Measurements from ENCODE around the gene GALP.
"Not testable (repeated sequence)": the region's sequence is repeated elsewhere in the genome, so short reads cannot be mapped to it uniquely, and the experiment has no call there.

Gene GALP

DNA sequence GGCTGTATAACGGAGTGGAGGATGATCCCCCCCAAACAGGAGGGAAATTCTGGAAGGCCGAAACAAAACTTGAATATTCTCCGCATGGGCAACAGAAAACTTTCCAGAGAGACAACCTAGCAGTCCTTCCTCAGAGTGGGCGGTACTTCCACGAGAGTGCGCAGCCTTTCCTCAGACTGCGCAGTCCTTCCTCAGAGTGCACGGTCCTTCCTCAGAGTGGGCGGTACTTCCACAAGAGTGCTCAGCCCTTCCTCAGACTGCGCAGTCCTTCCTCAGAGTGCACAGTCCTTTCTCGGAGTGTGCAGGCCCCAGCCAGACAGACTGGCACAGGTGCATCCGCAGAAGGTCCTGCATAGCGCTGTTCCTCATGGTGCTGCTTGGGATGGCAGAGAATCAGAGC, 12.7 kb upstream of the GALP start:
- H3K4me3 ChIP-seq (ENCODE audit: low read depth in 1 of 2, low read length in 1 of 2), result no peak overlapping the region
- H3K9me3 ChIP-seq, result no peaks in the 10 kb centered on the region
- peaks cover 16% of the 10 kb centered on the region for H3K36me3 ChIP-seq
- peaks cover 29% of the 10 kb centered on the region for H3K27me3 ChIP-seq
- H3K27ac ChIP-seq, result no peak overlapping the region
- no peaks in the 10 kb centered on the region for H3K4me1 ChIP-seq (ENCODE audit: control insufficient read depth in 1 of 2, insufficient read depth in 1 of 2, low read depth in 1 of 2, low read length in 1 of 2)
- TF ChIP-seq, protein P1, sequence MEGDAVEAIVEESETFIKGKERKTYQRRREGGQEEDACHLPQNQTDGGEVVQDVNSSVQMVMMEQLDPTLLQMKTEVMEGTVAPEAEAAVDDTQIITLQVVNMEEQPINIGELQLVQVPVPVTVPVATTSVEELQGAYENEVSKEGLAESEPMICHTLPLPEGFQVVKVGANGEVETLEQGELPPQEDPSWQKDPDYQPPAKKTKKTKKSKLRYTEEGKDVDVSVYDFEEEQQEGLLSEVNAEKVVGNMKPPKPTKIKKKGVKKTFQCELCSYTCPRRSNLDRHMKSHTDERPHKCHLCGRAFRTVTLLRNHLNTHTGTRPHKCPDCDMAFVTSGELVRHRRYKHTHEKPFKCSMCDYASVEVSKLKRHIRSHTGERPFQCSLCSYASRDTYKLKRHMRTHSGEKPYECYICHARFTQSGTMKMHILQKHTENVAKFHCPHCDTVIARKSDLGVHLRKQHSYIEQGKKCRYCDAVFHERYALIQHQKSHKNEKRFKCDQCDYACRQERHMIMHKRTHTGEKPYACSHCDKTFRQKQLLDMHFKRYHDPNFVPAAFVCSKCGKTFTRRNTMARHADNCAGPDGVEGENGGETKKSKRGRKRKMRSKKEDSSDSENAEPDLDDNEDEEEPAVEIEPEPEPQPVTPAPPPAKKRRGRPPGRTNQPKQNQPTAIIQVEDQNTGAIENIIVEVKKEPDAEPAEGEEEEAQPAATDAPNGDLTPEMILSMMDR (IDR thresholded peaks at IDR 0.05), result no peak

DNA sequence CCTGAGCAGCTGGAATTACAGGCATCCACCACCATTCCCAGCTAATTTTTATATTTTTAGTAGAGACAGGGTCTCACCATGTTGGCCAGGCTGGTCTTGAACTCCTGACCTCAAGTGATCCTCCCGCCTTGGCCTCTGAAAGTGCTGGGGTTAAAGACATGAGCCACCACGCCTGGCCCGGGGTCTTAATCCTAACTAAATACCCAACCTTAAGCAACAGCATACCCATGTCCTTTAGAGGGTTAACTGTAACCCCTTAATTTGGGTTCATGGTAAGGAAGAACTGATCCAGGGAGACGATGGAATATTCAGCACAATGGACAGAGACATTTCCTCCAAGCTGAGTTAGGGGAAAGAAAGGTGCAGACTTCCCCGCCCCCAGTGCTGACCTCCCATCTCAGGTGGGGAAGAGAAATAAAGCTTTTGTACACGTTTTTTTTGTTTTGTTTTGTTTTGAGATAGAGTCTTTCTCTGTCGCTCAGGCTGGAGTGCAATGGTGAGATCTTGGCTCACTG, 8.7 kb upstream of the GALP start:
- Histone ChIP-seq H3K36me3 (no peaks in the 10 kb centered on the region), H3K9me3 (no peaks in the 10 kb centered on the region), H3K27ac (no peak overlapping the region), H3K4me3 (ENCODE audit: low read depth in 1 of 2, low read length in 1 of 2) (no peak overlapping the region), H3K27me3 (peaks cover 36% of the 10 kb centered on the region), H3K4me1 (ENCODE audit: control insufficient read depth in 1 of 2, insufficient read depth in 1 of 2, low read depth in 1 of 2, low read length in 1 of 2) (peaks cover 4 to 6% of the 10 kb centered on the region in 2 experiments)
- TF ChIP-seq, protein P1 (IDR thresholded peaks at IDR 0.05), result no peak

DNA sequence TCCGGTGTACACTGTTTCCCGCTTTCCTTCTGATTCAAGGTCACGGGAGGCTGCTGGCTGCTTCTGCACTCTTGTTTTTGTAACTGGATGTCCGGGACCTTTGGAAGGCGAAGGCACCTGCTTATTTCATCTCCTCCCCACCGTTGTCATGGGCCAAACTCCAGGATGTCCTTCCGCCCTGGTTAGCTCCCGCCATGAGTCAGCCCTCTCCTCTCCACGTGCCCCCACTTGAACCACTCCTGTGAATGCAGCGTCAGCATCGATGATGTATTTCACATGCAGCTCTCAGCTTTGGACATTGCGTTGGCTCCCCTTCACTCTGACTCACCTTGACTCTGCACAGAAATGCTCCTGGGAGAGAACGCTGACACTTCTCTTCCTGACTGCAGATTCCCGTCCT, 5.5 kb upstream of the GALP start:
- Histone ChIP-seq H3K4me3 (ENCODE audit: low read depth in 1 of 2, low read length in 1 of 2) (no peak overlapping the region), H3K27ac (no peak overlapping the region), H3K27me3 (peaks cover 13% of the 10 kb centered on the region), H3K36me3 (no peaks in the 10 kb centered on the region), H3K9me3 (no peaks in the 10 kb centered on the region), H3K4me1 (ENCODE audit: control insufficient read depth in 1 of 2, insufficient read depth in 1 of 2, low read depth in 1 of 2, low read length in 1 of 2) (peaks cover 8 to 14% of the 10 kb centered on the region in 2 experiments)
- TF ChIP-seq, protein P1 (IDR thresholded peaks at IDR 0.05), result no peak

DNA sequence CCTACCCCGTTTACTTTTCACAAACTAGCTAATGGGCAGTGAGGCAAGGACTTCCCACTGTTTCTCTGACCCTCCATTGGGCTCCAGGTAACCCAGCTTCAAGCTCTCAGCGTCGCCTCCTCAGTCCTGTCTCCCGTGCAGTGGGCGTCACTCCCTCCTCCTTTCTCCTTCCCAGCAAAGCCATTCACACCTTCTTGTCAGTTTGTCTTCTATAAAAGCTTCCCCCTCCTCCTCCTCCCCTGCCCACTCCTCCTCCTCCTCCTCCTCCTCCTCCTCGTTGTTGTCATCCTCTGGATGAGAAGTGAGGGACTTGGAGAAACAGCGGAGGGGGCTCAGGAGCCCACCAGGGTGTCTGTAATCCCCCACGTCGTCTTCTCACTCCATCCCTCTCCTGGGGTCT, 1.7 kb upstream of the GALP start:
- H3K27me3 ChIP-seq, result peaks cover 8% of the 10 kb centered on the region
- no peaks in the 10 kb centered on the region for H3K36me3 ChIP-seq
- H3K4me3 ChIP-seq (ENCODE audit: low read depth in 1 of 2, low read length in 1 of 2), result no peak overlapping the region
- H3K4me1 ChIP-seq (ENCODE audit: control insufficient read depth in 1 of 2, insufficient read depth in 1 of 2, low read depth in 1 of 2, low read length in 1 of 2), result peaks cover 8 to 14% of the 10 kb centered on the region in 2 experiments
- no peaks in the 10 kb centered on the region for H3K9me3 ChIP-seq
- no peak overlapping the region for H3K27ac ChIP-seq
- TF ChIP-seq, protein P1 (IDR thresholded peaks at IDR 0.05), result no peak

DNA sequence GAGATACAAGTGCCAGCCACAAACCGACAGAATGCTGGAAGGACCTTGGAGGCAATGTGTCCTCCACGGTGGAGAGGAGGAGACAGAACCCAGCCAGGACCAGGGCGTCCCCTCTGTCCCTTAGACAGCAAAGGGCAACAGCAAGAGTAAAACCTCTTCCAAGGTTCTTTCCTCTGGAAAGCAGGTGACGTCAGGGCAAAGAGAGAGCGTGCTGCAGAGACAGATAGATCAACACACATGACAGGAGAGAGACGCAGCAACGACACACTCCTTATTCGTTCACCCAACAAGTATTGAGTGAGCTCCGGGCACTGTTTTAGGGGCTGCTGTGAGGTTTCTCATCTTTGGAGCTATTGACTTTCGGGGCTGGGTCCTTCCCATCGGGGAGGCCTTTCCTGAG, 1.3 kb upstream of the GALP start:
- Histone ChIP-seq H3K4me3 (ENCODE audit: low read depth in 1 of 2, low read length in 1 of 2) (no peak overlapping the region), H3K27ac (no peak overlapping the region), H3K36me3 (no peaks in the 10 kb centered on the region), H3K4me1 (ENCODE audit: control insufficient read depth in 1 of 2, insufficient read depth in 1 of 2, low read depth in 1 of 2, low read length in 1 of 2) (peaks cover 8 to 14% of the 10 kb centered on the region in 2 experiments), H3K27me3 (peaks cover 8% of the 10 kb centered on the region), H3K9me3 (no peaks in the 10 kb centered on the region)
- TF ChIP-seq, protein P1 (IDR thresholded peaks at IDR 0.05), result no peak

DNA sequence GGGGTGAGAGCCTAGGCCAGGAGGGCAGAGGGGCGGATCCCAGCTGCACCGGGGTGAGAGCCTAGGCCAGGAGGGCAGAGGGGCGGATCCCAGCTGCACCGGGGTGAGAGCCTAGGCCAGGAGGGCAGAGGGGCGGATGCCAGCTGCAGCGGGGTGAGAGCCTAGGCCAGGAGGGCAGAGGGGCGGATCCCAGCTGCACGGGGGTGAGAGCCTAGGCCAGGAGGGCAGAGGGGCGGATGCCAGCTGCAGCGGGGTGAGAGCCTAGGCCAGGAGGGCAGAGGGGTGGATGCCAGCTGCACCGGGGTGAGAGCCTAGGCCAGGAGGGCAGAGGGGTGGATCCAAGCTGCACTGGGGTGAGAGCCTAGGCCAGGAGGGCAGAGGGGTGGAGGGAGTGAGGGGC, 502 bp downstream of the GALP start:
- not testable (repeated sequence) for H3K36me3 ChIP-seq; H3K9me3 ChIP-seq; H3K27ac ChIP-seq; H3K27me3 ChIP-seq; H3K4me3 ChIP-seq (ENCODE audit: low read depth in 1 of 2, low read length in 1 of 2)
- H3K4me1 ChIP-seq (ENCODE audit: control insufficient read depth in 1 of 2, insufficient read depth in 1 of 2, low read depth in 1 of 2, low read length in 1 of 2), result peaks cover 8 to 22% of the 10 kb centered on the region in 2 experiments
